ENCODE results near the gene TECPR1. TPM values are rescaled to one million over a fixed set of nuclear protein-coding genes. Genes with fewer than 3 reads are reported as not detected.

The TECPR1 gene
- total and polyA plus RNA-seq, 2 donors (not counting 3 experiments of a cell fraction or from before 2014, with no cell fraction given): 12.3 to 97.5 TPM

DNA sequence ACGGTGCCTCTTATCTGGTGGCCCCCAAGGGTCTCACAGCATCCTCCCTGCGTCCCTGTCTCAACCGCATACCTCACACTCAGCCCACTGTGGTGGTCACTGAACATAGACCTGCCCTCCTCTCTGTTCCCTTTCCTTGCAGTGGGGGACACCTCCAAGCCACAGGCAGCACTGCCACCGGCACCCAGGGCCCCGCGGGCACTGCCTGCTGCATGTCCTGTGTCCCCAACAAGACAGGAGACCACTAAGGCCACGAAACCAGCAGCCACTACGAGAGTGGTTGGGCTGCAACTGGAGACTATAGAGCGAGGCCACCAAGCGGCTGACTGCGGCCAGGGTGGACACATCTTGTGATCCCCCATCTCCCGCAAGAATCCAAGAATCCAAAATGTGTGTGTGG, 44.8 kb upstream of the TECPR1 start:
- Histone ChIP-seq H3K4me3 (replicated peaks in 1 of 3; ENCODE audit: insufficient read depth in 1 of 3, low read depth in 1 of 3, low read length in 3 of 3) (no peak overlapping the region), H3K27ac (ENCODE audit: insufficient read depth, low read depth, low read length) (no peak overlapping the region), H3K9me3 (replicated peaks; ENCODE audit: control insufficient read depth, insufficient read depth, low read length) (no peaks in the 10 kb centered on the region), H4K20me1 (replicated peaks; ENCODE audit: control insufficient read depth, extremely low read depth, insufficient read depth, low read length) (no peaks in the 10 kb centered on the region), H2AFZ (ENCODE audit: low read depth, low read length) (no peak overlapping the region), H3K36me3 (ENCODE audit: control insufficient read depth in 2 of 2, extremely low read depth in 1 of 2, insufficient read depth in 2 of 2, low read length in 2 of 2) (peaks cover 0 to 20% of the 10 kb centered on the region in 2 experiments), H3K4me1 (ENCODE audit: control insufficient read depth, extremely low read depth, insufficient read depth, low read length) (no peaks in the 10 kb centered on the region), H3K27me3 (ENCODE audit: control insufficient read depth in 2 of 2, insufficient read depth in 2 of 2, low read length in 2 of 2) (no peaks in the 10 kb centered on the region), H3K4me2 (ENCODE audit: insufficient read depth, low read length) (no peak overlapping the region), H3K9me1 (replicated peaks; ENCODE audit: control insufficient read depth, extremely low read depth, insufficient read depth, low read length) (no peaks in the 10 kb centered on the region), H3K79me2 (ENCODE audit: control insufficient read depth, insufficient read depth, low read length) (peaks cover 12% of the 10 kb centered on the region), H3K9ac (replicated peaks; ENCODE audit: extremely low read depth, insufficient read depth, low read length) (no peak overlapping the region)
- BruUV-seq (replicated peaks): no TSS peak
- dilution Hi-C loops (cut with MboI; ENCODE audit: extremely low pct_ligation_motif_present, low sequenced_read_pairs): no loop called here
- ChIA-PET CTCF (no interaction called here), POLR2A (no interaction called here)
- DNase-seq (ENCODE audit: low read depth, low spot score) (no peak), FAIRE-seq (no peak)
- TF ChIP-seq POLR2AphosphoS5 (IDR thresholded peaks at IDR 0.05; ENCODE audit: insufficient read depth, low read depth, low read length): peak; percentile 2
- TF ChIP-seq EZH2 (IDR thresholded peaks at IDR 0.05; ENCODE audit: borderline replicate concordance, low read depth, low read length, severe bottlenecking): no peak
- intact Hi-C loops (cut with micrococcal nuclease): loop anchor here (10.0 kb wide), 1 partner anchor 538 kb away; no protein-coding TSS in a partner anchor

GRCh38 chr7:98295467-98296192, 43.6 kb upstream of the TECPR1 start:
- Histone ChIP-seq H3K79me2 (ENCODE audit: control insufficient read depth, insufficient read depth, low read length) (peaks cover 21% of the 10 kb centered on the region), H3K9me1 (replicated peaks; ENCODE audit: control insufficient read depth, extremely low read depth, insufficient read depth, low read length) (no peaks in the 10 kb centered on the region), H3K9me3 (replicated peaks; ENCODE audit: control insufficient read depth, insufficient read depth, low read length) (no peaks in the 10 kb centered on the region), H3K27ac (ENCODE audit: insufficient read depth, low read depth, low read length) (no peak overlapping the region), H3K4me1 (ENCODE audit: control insufficient read depth, extremely low read depth, insufficient read depth, low read length) (no peaks in the 10 kb centered on the region), H3K4me3 (replicated peaks in 1 of 3; ENCODE audit: insufficient read depth in 1 of 3, low read depth in 1 of 3, low read length in 3 of 3) (no peak overlapping the region), H3K36me3 (ENCODE audit: control insufficient read depth in 2 of 2, extremely low read depth in 1 of 2, insufficient read depth in 2 of 2, low read length in 2 of 2) (peaks cover 2 to 29% of the 10 kb centered on the region in 2 experiments), H4K20me1 (replicated peaks; ENCODE audit: control insufficient read depth, extremely low read depth, insufficient read depth, low read length) (no peaks in the 10 kb centered on the region), H2AFZ (ENCODE audit: low read depth, low read length) (no peak overlapping the region), H3K4me2 (ENCODE audit: insufficient read depth, low read length) (no peak overlapping the region), H3K9ac (replicated peaks; ENCODE audit: extremely low read depth, insufficient read depth, low read length) (no peak overlapping the region), H3K27me3 (ENCODE audit: control insufficient read depth in 2 of 2, insufficient read depth in 2 of 2, low read length in 2 of 2) (no peaks in the 10 kb centered on the region)
- ChIA-PET CTCF (interaction anchor here (1.3 to 3.7 kb wide), 3 partner anchors 106 to 546 kb away, joined by 4 to 18 read pairs (median 5); partner anchors contain the start of gene BAIAP2L1), POLR2A (interaction anchor here (0.6 kb wide), 1 partner anchor 106 kb away, joined by 4 read pairs; no protein-coding TSS in a partner anchor)
- dilution Hi-C loops (cut with MboI; ENCODE audit: extremely low pct_ligation_motif_present, low sequenced_read_pairs) (no loop called here), intact Hi-C loops (cut with micrococcal nuclease) (loop anchor here (1.0 to 10.0 kb wide), 2 partner anchors 106 to 539 kb away; partner anchors contain the start of gene BAIAP2L1)
- BruUV-seq (replicated peaks): no TSS peak
- FAIRE-seq (no peak), DNase-seq (ENCODE audit: low read depth, low spot score) (no peak)
- TF ChIP-seq POLR2AphosphoS5 (IDR thresholded peaks at IDR 0.05; ENCODE audit: insufficient read depth, low read depth, low read length): no peak
- no peak for TF ChIP-seq JUN (IDR thresholded peaks at IDR 0.05; ENCODE audit: borderline replicate concordance, insufficient read depth, insufficient read length, low read depth)
- TF ChIP-seq MYC (IDR thresholded peaks at IDR 0.05; ENCODE audit: low read depth, low read length): no peak
- no peak for TF ChIP-seq CTCF (IDR thresholded peaks at IDR 0.05; ENCODE audit: extremely low read depth in 1 of 2, insufficient read depth in 1 of 2, low read depth in 1 of 2, low read length in 2 of 2)
- no peak for TF ChIP-seq POLR2A (IDR thresholded peaks at IDR 0.05; ENCODE audit: low read depth, low read length)
- no peak for TF ChIP-seq GATA2 (IDR thresholded peaks at IDR 0.05; ENCODE audit: insufficient read depth, insufficient read length, low read depth, low read length)
- no peak for TF ChIP-seq MAX (IDR thresholded peaks at IDR 0.05; ENCODE audit: insufficient read depth, insufficient read length)
- no peak for TF ChIP-seq EZH2 (IDR thresholded peaks at IDR 0.05; ENCODE audit: borderline replicate concordance, low read depth, low read length, severe bottlenecking)
- TF ChIP-seq FOS (IDR thresholded peaks at IDR 0.05; ENCODE audit: borderline replicate concordance, insufficient read depth, low read length): no peak
